CD1c-positive myeloid dendritic cell (primary cell): ENCODE results near the gene MAP3K14.

ENCODE experiments used
- DNase-seq: peaks from one replicate; pipeline ENCODE4 v3.0.0-alpha.2; 2016; ENCODE audit errors: extremely low spot score

MAP3K14 gene

GRCh38 chr17:45223539-45224528 is 93.0 kb downstream of the MAP3K14 start:
- no peak for DNase-seq

DNA sequence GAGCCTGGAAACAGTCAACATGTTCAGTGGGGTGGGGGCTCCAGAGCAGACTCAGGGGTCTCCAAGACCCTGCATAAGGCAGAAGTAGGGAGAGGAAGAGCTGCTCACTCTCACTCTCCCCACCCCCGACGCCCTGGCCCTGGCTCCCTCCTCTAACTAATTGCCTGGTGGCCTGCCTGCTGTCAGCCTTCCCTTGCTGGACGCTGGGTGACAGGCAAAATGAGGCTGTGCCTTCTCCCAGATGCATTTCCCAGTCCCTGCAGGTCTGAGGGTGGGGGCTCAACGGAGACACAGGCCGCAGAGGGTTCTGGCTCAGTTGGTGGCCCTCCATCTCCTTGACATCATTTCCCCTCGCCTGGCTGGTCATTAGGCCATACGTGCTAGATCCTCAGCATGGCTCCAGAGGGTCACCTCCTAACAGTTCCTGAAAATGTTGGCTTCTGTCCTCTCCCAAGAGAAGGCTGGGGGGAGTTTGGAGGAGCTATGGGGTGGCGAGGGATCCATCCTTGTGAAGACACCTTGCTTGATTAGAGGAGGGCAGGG is 93.8 kb downstream of the MAP3K14 start:
- peak; percentile 59 for DNase-seq

- no peak for DNase-seq
Observed at GRCh38 chr17:45222289-45222995, 94.4 kb downstream of the MAP3K14 start.

DNA sequence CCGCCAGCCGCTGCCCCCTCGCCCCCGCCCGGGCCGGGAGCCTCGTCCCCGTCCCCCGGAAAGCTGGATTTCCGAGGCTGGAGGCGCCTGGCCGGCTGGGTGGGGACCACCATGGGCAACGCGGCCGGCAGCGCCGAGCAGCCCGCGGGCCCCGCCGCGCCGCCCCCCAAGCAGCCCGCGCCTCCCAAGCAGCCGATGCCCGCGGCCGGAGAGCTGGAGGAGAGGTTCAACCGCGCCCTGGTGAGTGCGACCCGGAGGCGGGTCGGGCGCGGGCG is 94.9 kb downstream of the MAP3K14 start:
- no peak for DNase-seq

- DNase-seq, result peak; percentile 83
Observed at GRCh38 chr17:45221081-45222013, 95.5 kb downstream of the MAP3K14 start, which contains the start of gene FMNL1. FMNL1 (plus strand) TSS chr17:45221885; CDS start chr17:45222125, 240 bp downstream.

DNA sequence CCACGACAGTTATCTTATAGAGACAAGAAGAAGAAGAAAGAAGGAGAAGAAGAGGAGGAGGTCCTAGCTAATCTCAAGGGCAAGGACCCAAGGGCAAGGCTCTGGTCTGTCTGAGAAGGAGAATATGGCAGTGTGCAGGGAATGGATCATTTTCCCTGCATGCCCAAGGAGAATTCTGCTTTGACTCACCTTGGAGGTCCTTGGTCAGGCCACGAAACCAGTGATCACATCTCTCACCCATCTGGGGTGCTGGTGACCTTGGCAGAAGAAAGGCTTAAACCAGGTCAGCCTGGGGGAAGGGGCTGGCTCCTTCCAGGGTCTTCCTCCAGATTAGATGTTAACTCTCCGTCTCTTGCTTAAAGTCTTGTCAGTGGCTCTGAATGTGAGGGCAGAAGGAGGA is 96.7 kb downstream of the MAP3K14 start:
- DNase-seq, result no peak

DNA sequence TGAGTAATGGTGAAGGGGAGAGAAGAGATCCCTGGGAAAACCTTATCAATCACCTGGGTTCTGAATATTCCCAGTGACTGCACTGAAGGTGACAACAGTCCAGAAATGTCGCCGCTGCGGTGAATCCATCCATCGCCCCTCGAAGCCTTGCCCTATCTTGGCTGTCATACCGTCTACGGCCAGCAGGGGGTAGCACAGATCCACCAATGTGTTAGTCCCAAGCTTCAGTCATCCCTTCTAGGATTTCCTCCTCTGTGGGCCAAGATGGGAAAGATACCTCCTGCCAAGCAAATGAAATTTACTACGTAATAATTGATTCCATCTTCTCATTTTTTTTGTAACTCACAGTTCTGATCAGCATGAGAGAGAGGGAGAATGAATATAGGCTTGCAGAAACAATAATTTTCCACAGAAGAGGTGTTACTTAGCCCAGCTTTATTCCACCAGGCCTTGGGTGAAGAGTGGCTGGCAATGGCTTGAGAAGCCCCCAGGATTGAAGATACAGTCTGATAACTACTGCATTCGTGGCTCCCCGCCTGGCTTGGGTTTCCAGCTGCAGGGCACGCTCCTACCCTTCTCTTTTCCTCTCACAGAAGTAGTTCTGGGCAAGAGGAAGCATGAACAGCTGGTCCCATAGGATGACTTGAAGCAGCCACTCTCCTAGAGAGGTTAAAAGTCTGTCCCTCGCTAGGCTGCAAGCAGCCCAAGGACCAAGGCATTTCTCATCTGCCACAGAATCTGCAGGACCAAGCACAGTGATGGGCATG is 97.7 kb downstream of the MAP3K14 start:
- DNase-seq, result peak; percentile 90
